Naive B cell (primary cell): ENCODE data around the gene IL15. TPM values are rescaled to one million over a fixed set of nuclear protein-coding genes. Genes with fewer than 3 reads are reported as not detected.
"Not testable (repeated sequence)": the region's sequence is repeated elsewhere in the genome, so short reads cannot be mapped to it uniquely, and the experiment has no call there.

ENCODE experiments used
- ATAC-seq, 2 donors: fragments of 150-1000 bp; cut with Tn5 transposase; 2 replicates each; pipeline ENCODE4 v1.10.0; 2021; ENCODE audit warnings: low read depth in 2 of 2, mild to moderate bottlenecking in 2 of 2, moderate library complexity in 2 of 2
- DNase-seq: peaks from one replicate; pipeline ENCODE4 v3.0.0; 2022
- H3K27ac Mint-ChIP-seq, 6 donors: one replicate each; pipeline ENCODE4 v1.8.0; 2020 to 2022; ENCODE audit warnings: mild to moderate bottlenecking in 6 of 6, mixed read lengths in 6 of 6, moderate library complexity in 5 of 6, inconsistent platforms in 2 of 6
- H3K27me3 Mint-ChIP-seq, 3 donors: one replicate each; pipeline ENCODE4 v1.8.0; 2021 to 2022; ENCODE audit warnings: mixed read lengths in 3 of 3, mild to moderate bottlenecking in 1 of 3
- H3K36me3 Mint-ChIP-seq, 2 donors: one replicate each; pipeline ENCODE4 v1.8.0; 2020 to 2022; ENCODE audit warnings: mixed read lengths in 2 of 2, inconsistent platforms in 1 of 2, mild to moderate bottlenecking in 1 of 2
- H3K4me1 Mint-ChIP-seq, 3 donors: one replicate each; pipeline ENCODE4 v1.8.0; 2020 to 2022; ENCODE audit warnings: mixed read lengths in 3 of 3, inconsistent platforms in 1 of 3, mild to moderate bottlenecking in 1 of 3, moderate library complexity in 1 of 3
- H3K4me3 Mint-ChIP-seq, 8 donors: one replicate each; pipeline ENCODE4 v1.8.0; 2020 to 2022; ENCODE audit warnings: mild to moderate bottlenecking in 8 of 8, mixed read lengths in 8 of 8, moderate library complexity in 8 of 8, inconsistent platforms in 2 of 8
- H3K9me3 Mint-ChIP-seq, 7 donors: one replicate each; pipeline ENCODE4 v1.8.0; 2020 to 2022; ENCODE audit warnings: mixed read lengths in 7 of 7, mild to moderate bottlenecking in 5 of 7, inconsistent platforms in 2 of 7, moderate library complexity in 1 of 7
- polyA plus RNA-seq, 6 donors: library from polyadenylated mRNA; unstranded; fragments of 300-500 nt; fragmentation: Illumina TruSeq; gene quantifications; one replicate each; pipeline ENCODE4 v1.2.3, GENCODE V29; 2021; ENCODE audit warnings: low read depth in 6 of 6

Gene IL15
- polyA plus RNA-seq, 6 donors from 2014 or later = 2.7 to 16.6 (median 8.4) TPM

DNA sequence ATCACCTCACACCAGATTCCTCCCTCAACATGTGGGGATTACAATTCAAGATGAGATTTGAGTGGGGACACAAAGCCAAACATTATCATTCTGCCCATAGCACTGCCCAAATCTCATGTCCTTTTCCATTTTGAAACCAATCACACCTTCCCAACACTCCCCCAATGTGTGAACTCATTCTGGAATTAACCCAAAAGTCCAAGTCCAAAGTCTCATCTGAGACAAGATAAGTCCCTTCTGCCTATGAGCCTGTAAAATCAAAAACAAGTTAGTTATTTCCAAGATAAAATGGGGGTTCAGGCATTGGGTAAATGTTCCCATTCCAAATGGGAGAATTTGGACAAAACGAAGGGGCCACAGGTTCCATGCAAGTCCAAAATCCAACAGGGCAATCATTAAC lies 54.9 kb downstream of the IL15 start:
- not testable (repeated sequence) for H3K9me3 Mint-ChIP-seq, H3K4me3 Mint-ChIP-seq, ATAC-seq, H3K27me3 Mint-ChIP-seq, H3K27ac Mint-ChIP-seq, DNase-seq, H3K4me1 Mint-ChIP-seq
- H3K36me3 Mint-ChIP-seq = peaks cover 0 to 19% of the 10 kb centered on the region in 2 donors

- Mint-ChIP-seq H3K27me3 (no peaks in the 10 kb centered on the region), H3K9me3 (peaks cover 0 to 5% (median 0%) of the 10 kb centered on the region in 7 donors), H3K36me3 (peaks cover 0 to 19% of the 10 kb centered on the region in 2 donors), H3K4me1 (no peaks in the 10 kb centered on the region), H3K27ac (no peak overlapping the region), H3K4me3 (no peak overlapping the region)
- no peak for ATAC-seq
- DNase-seq = no peak
Observed at GRCh38 chr4:141692081-141692480, 55.7 kb downstream of the IL15 start.

GRCh38 chr4:141697116-141697515 lies 60.7 kb downstream of the IL15 start:
- H3K4me1 Mint-ChIP-seq = peaks cover 0 to 18% (median 4%) of the 10 kb centered on the region in 3 donors
- DNase-seq = no peak
- H3K36me3 Mint-ChIP-seq = peaks cover 0 to 10% of the 10 kb centered on the region in 2 donors
- no peak overlapping the region for H3K4me3 Mint-ChIP-seq
- ATAC-seq = no peak
- no peaks in the 10 kb centered on the region for H3K27me3 Mint-ChIP-seq
- H3K9me3 Mint-ChIP-seq = peaks cover 0 to 4% (median 0%) of the 10 kb centered on the region in 7 donors
- H3K27ac Mint-ChIP-seq = no peak overlapping the region

- Mint-ChIP-seq H3K4me1 (peaks cover 24 to 69% (median 30%) of the 10 kb centered on the region in 3 donors), H3K27ac (peak overlapping the region in 2 of 6 donors; percentile 46 to 81), H3K4me3 (no peak overlapping the region), H3K36me3 (peaks cover 0 to 21% of the 10 kb centered on the region in 2 donors), H3K9me3 (peaks cover 0 to 22% (median 11%) of the 10 kb centered on the region in 7 donors), H3K27me3 (no peaks in the 10 kb centered on the region)
- ATAC-seq (no peak), DNase-seq (no peak)
Observed at GRCh38 chr4:141702472-141703182, 66.2 kb downstream of the IL15 start.

DNA sequence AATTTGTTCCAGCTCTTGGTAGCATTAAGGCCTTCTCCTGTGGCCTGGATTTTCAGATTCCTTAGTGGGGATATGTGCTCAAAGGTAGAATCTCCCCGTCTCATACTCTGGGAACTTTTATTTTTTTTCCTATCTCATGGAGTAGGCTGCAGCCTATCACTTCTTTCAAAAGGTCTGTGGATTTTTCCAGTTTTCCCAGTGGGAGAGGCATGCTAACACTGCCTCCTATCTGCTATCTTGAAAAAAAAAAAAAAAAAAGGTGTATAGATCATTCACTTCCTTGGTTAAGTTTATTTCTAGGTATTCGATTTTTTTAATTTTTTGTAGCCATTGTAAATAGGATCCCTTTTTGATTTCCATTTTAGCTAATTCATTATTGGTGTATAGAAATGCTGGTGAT lies 67.1 kb downstream of the IL15 start:
- no peak for ATAC-seq
- DNase-seq = no peak
- Mint-ChIP-seq H3K27ac (peak overlapping the region in 1 of 6 donors; percentile 38), H3K27me3 (no peaks in the 10 kb centered on the region), H3K4me3 (no peak overlapping the region), H3K4me1 (peaks cover 26 to 72% (median 34%) of the 10 kb centered on the region in 3 donors), H3K9me3 (peaks cover 0 to 22% (median 15%) of the 10 kb centered on the region in 7 donors), H3K36me3 (peaks cover 3 to 21% of the 10 kb centered on the region in 2 donors)

DNA sequence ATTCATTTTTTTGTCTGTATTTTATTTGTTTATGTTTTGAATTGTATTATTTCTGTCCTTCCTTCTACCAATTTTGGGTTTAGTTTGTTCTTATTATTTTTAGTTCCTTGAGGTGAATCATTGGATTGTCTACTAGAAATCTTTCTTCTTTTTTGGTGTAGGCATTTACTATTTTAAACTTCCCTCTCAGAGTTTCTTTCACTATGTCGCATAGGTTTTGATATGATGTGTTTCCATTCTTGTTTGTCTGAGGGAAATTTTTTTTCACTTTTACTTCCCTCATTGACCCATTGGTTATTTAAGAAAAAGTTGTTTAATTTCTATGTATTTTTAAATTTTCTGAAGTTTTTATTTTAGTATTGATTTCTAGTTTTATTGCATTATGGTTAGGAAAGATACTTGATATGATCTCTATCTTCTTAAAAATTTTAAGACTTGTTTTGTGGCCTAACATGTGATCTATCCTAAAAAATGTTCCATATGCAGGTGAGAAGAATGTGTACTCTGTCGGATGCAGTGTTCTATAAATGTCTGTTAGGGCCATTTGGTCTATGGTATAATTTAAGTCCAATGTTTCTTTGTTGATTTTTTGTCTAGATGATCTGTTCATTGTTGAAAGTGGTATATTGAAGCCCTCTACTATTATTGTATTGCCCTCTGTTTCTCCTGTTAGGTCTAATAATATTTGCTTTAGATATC lies 68.8 kb downstream of the IL15 start:
- ATAC-seq (peak in 1 of 2 donors; percentile 47), DNase-seq (no peak)
- H3K4me3 Mint-ChIP-seq = peak overlapping the region; percentile 0 to 75 (median 38)
- H3K27me3 Mint-ChIP-seq = no peaks in the 10 kb centered on the region
- peak overlapping the region; percentile 61 to 86 (median 78) for H3K27ac Mint-ChIP-seq
- peaks cover 30 to 70% (median 33%) of the 10 kb centered on the region in 3 donors for H3K4me1 Mint-ChIP-seq
- peaks cover 0 to 24% (median 17%) of the 10 kb centered on the region in 7 donors for H3K9me3 Mint-ChIP-seq
- peaks cover 7 to 21% of the 10 kb centered on the region in 2 donors for H3K36me3 Mint-ChIP-seq

- Mint-ChIP-seq H3K9me3 (peaks cover 0 to 24% (median 17%) of the 10 kb centered on the region in 7 donors), H3K4me3 (peak overlapping the region; percentile 0 to 75 (median 14)), H3K4me1 (peaks cover 30 to 70% (median 33%) of the 10 kb centered on the region in 3 donors), H3K27ac (peak overlapping the region; percentile 61 to 86 (median 68)), H3K27me3 (no peaks in the 10 kb centered on the region), H3K36me3 (peaks cover 7 to 17% of the 10 kb centered on the region in 2 donors)
- peak; percentile 75 to 79 for ATAC-seq
- DNase-seq = peak; percentile 16
Observed at GRCh38 chr4:141705747-141706377, 69.5 kb downstream of the IL15 start.

- Mint-ChIP-seq H3K36me3 (peaks cover 7 to 12% of the 10 kb centered on the region in 2 donors), H3K9me3 (peaks cover 0 to 24% (median 17%) of the 10 kb centered on the region in 7 donors), H3K4me1 (peaks cover 30 to 67% (median 33%) of the 10 kb centered on the region in 3 donors), H3K27me3 (no peaks in the 10 kb centered on the region), H3K27ac (peak overlapping the region in 5 of 6 donors; percentile 1 to 86 (median 19)), H3K4me3 (peak overlapping the region in 4 of 8 donors; percentile 0 to 68 (median 13))
- no peak for DNase-seq
- peak in 1 of 2 donors; percentile 22 for ATAC-seq
Observed at GRCh38 chr4:141706445-141706844, 70.1 kb downstream of the IL15 start.

DNA sequence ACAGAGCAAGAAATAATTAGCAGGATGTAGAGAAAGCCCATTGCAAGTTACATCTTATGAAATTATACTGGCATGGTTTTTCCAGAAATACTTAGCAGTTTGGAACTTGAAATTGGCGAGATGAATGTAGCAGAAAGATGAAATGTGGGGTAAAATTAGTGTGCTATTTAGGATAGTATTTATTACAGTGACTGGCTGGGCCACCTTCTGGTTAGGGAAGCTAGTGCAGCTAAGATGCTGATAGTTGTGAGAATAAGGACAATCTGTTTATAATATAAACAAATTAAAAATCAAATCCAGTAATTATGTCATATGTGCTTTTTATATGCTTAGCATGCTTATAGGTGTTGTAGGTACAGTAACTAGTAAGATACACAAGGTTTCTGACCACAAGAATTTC lies 74.8 kb downstream of the IL15 start:
- DNase-seq (no peak), ATAC-seq (no peak)
- H3K27me3 Mint-ChIP-seq = no peaks in the 10 kb centered on the region
- H3K27ac Mint-ChIP-seq = no peak overlapping the region
- peaks cover 14 to 24% (median 14%) of the 10 kb centered on the region in 3 donors for H3K4me1 Mint-ChIP-seq
- peaks cover 6 to 15% of the 10 kb centered on the region in 2 donors for H3K36me3 Mint-ChIP-seq
- peaks cover 0 to 20% (median 14%) of the 10 kb centered on the region in 7 donors for H3K9me3 Mint-ChIP-seq
- no peak overlapping the region for H3K4me3 Mint-ChIP-seq

DNA sequence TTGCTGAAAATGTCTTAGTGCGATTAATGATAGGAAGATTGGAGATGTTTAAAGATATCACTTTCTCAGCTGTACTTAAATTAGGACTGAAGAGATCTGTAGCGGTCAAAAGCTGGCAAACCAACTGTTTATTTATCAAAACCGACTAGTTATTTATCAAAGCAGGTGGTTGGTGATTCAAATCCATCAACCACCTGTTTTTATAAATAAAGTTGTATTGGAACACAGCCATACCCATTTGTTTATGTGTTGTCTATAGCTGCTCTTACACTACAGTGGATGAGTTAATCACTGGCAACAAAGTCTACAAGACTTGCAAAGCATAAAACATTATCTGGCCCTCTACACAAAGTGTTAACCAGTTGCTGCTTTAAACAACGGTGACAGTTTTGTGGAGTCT lies 76.8 kb downstream of the IL15 start:
- H3K4me3 Mint-ChIP-seq = no peak overlapping the region
- H3K27ac Mint-ChIP-seq = no peak overlapping the region
- peaks cover 5 to 8% (median 7%) of the 10 kb centered on the region in 3 donors for H3K4me1 Mint-ChIP-seq
- ATAC-seq (no peak), DNase-seq (no peak)
- peaks cover 0 to 18% (median 11%) of the 10 kb centered on the region in 7 donors for H3K9me3 Mint-ChIP-seq
- no peaks in the 10 kb centered on the region for H3K27me3 Mint-ChIP-seq
- H3K36me3 Mint-ChIP-seq = peaks cover 14 to 21% of the 10 kb centered on the region in 2 donors

- DNase-seq (no peak), ATAC-seq (no peak)
- Mint-ChIP-seq H3K4me3 (no peak overlapping the region), H3K4me1 (peaks cover 0 to 3% (median 2%) of the 10 kb centered on the region in 3 donors), H3K36me3 (peaks cover 8 to 21% of the 10 kb centered on the region in 2 donors), H3K9me3 (peaks cover 0 to 16% (median 7%) of the 10 kb centered on the region in 7 donors), H3K27me3 (no peaks in the 10 kb centered on the region), H3K27ac (no peak overlapping the region)
Observed at GRCh38 chr4:141713771-141714445, 77.5 kb downstream of the IL15 start.

GRCh38 chr4:141719585-141719984 lies 83.2 kb downstream of the IL15 start:
- peaks cover 0 to 3% (median 0%) of the 10 kb centered on the region in 3 donors for H3K4me1 Mint-ChIP-seq
- peaks cover 0 to 16% (median 7%) of the 10 kb centered on the region in 7 donors for H3K9me3 Mint-ChIP-seq
- no peak for ATAC-seq
- peaks cover 16 to 48% of the 10 kb centered on the region in 2 donors for H3K36me3 Mint-ChIP-seq
- H3K27ac Mint-ChIP-seq = no peak overlapping the region
- no peak for DNase-seq
- H3K27me3 Mint-ChIP-seq = no peaks in the 10 kb centered on the region
- H3K4me3 Mint-ChIP-seq = no peak overlapping the region

GRCh38 chr4:141721174-141721573 lies 84.8 kb downstream of the IL15 start:
- Mint-ChIP-seq H3K9me3 (peaks cover 0 to 16% (median 7%) of the 10 kb centered on the region in 7 donors), H3K4me1 (no peaks in the 10 kb centered on the region), H3K27me3 (no peaks in the 10 kb centered on the region), H3K27ac (no peak overlapping the region), H3K36me3 (peaks cover 8 to 45% of the 10 kb centered on the region in 2 donors), H3K4me3 (no peak overlapping the region)
- DNase-seq = no peak
- no peak for ATAC-seq
